ENCODE data around the gene HHATL.

- TF ChIP-seq CTCF (IDR thresholded peaks at IDR 0.05): no peak
- no peak for TF ChIP-seq ZFX (IDR thresholded peaks at IDR 0.05; ENCODE audit: borderline replicate concordance)
Measured at GRCh38 chr3:42689421-42690014, 13.1 kb downstream of the HHATL start.
